Measurements from ENCODE around the gene SLC50A1. TPM values are rescaled to one million over a fixed set of nuclear protein-coding genes. Genes with fewer than 3 reads are reported as not detected.

The SLC50A1 gene
- total RNA-seq, 1 experiment from 2014 or later: 67.6 TPM

GRCh38 chr1:155133799-155134281 lies 1.8 kb upstream of the SLC50A1 start:
- H3K27ac ChIP-seq: peak overlapping the region; percentile 99
- H3K4me3 ChIP-seq: peak overlapping the region; percentile 78; the same call in 1 of the 2 replicates
- TF ChIP-seq EZH2 (IDR thresholded peaks at IDR 0.05; ENCODE audit: low read depth): no peak
- TF ChIP-seq CTCF (conservative IDR thresholded peaks at IDR 0.05): no peak
- H3K4me1 ChIP-seq (replicated peaks; ENCODE audit: insufficient read depth): peaks cover 56% of the 10 kb centered on the region
- H3K9me3 ChIP-seq (ENCODE audit: insufficient read depth, low read depth): no peaks in the 10 kb centered on the region
- H4K20me1 ChIP-seq (ENCODE audit: insufficient read depth): no peaks in the 10 kb centered on the region
- no peak overlapping the region for H2AFZ ChIP-seq
- BruUV-seq (replicated peaks): no TSS peak
- peaks cover 65% of the 10 kb centered on the region for H3F3A ChIP-seq (ENCODE audit: insufficient read depth, low read depth)
- ChIA-PET CTCF (interaction anchor here (0.6 kb wide), 1 partner anchor 10 kb away, joined by 4 read pairs; no protein-coding TSS in a partner anchor), POLR2A (ENCODE audit: unreplicated experiment) (interaction anchor here (0.6 to 1.1 kb wide), 2 partner anchors 21 to 42 kb away, joined by 4 to 15 read pairs; no protein-coding TSS in a partner anchor)
- DNase-seq: no peak
- no peaks in the 10 kb centered on the region for H3K27me3 ChIP-seq (ENCODE audit: insufficient read depth, low read depth)
- intact Hi-C loops (cut with micrococcal nuclease; ENCODE audit: unreplicated experiment): loop anchor here (2.0 kb wide), 1 partner anchor 49 kb away; no protein-coding TSS in a partner anchor
- no peaks in the 10 kb centered on the region for H3K9me2 ChIP-seq (ENCODE audit: insufficient read depth)
- peak overlapping the region; percentile 94 for H3K4me2 ChIP-seq
- H3K36me3 ChIP-seq (ENCODE audit: low read depth): peaks cover 29% of the 10 kb centered on the region
- peaks cover 61% of the 10 kb centered on the region for H3K79me2 ChIP-seq (ENCODE audit: low read depth)

DNA sequence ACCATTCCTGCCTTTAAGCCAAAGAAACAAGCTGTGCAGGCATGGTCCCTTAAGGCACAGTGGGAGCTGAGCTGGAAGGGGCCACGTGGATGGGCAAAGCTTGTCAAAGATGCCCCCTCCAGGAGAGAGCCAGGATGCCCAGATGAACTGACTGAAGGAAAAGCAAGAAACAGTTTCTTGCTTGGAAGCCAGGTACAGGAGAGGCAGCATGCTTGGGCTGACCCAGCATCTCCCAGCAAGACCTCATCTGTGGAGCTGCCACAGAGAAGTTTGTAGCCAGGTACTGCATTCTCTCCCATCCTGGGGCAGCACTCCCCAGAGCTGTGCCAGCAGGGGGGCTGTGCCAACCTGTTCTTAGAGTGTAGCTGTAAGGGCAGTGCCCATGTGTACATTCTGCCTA lies 1.3 kb upstream of the SLC50A1 start:
- Histone ChIP-seq H3K4me1 (replicated peaks; ENCODE audit: insufficient read depth) (peaks cover 60% of the 10 kb centered on the region), H3K4me2 (peak overlapping the region; percentile 94), H3K79me2 (ENCODE audit: low read depth) (peaks cover 60% of the 10 kb centered on the region), H3K27me3 (ENCODE audit: insufficient read depth, low read depth) (no peaks in the 10 kb centered on the region), H3F3A (ENCODE audit: insufficient read depth, low read depth) (peaks cover 61% of the 10 kb centered on the region), H2AFZ (no peak overlapping the region), H4K20me1 (ENCODE audit: insufficient read depth) (no peaks in the 10 kb centered on the region), H3K9me3 (ENCODE audit: insufficient read depth, low read depth) (no peaks in the 10 kb centered on the region), H3K27ac (peak overlapping the region; percentile 99), H3K36me3 (ENCODE audit: low read depth) (peaks cover 29% of the 10 kb centered on the region), H3K4me3 (peak overlapping the region; percentile 78), H3K9me2 (ENCODE audit: insufficient read depth) (no peaks in the 10 kb centered on the region)
- intact Hi-C loops (cut with micrococcal nuclease; ENCODE audit: unreplicated experiment): loop anchor here (2.0 kb wide), 1 partner anchor 50 kb away; no protein-coding TSS in a partner anchor
- ChIA-PET POLR2A (ENCODE audit: unreplicated experiment) (interaction anchor here (0.6 to 1.1 kb wide), 2 partner anchors 22 to 43 kb away, joined by 4 to 15 read pairs; no protein-coding TSS in a partner anchor), CTCF (interaction anchor here (0.6 to 1.1 kb wide), 2 partner anchors 9 kb away, joined by 3 to 4 read pairs; no protein-coding TSS in a partner anchor)
- TF ChIP-seq EZH2 (IDR thresholded peaks at IDR 0.05; ENCODE audit: low read depth): no peak
- no peak for TF ChIP-seq CTCF (conservative IDR thresholded peaks at IDR 0.05)
- no TSS peak for BruUV-seq (replicated peaks)
- DNase-seq: peak in 1 of 2 experiments; percentile 44

- peaks cover 29% of the 10 kb centered on the region for H3K36me3 ChIP-seq (ENCODE audit: low read depth)
- peak overlapping the region; percentile 94 for H3K4me2 ChIP-seq
- peaks cover 66% of the 10 kb centered on the region for H3K79me2 ChIP-seq (ENCODE audit: low read depth)
- H3K27ac ChIP-seq: peak overlapping the region; percentile 99
- H3F3A ChIP-seq (ENCODE audit: insufficient read depth, low read depth): peaks cover 60% of the 10 kb centered on the region
- H3K9me3 ChIP-seq (ENCODE audit: insufficient read depth, low read depth): no peaks in the 10 kb centered on the region
- peaks cover 60% of the 10 kb centered on the region for H3K4me1 ChIP-seq (replicated peaks; ENCODE audit: insufficient read depth)
- peak overlapping the region; percentile 78 for H3K4me3 ChIP-seq
- H4K20me1 ChIP-seq (ENCODE audit: insufficient read depth): no peaks in the 10 kb centered on the region
- H3K9me2 ChIP-seq (ENCODE audit: insufficient read depth): no peaks in the 10 kb centered on the region
- H2AFZ ChIP-seq: no peak overlapping the region
- intact Hi-C loops (cut with micrococcal nuclease; ENCODE audit: unreplicated experiment): loop anchor here (1.0 to 5.0 kb wide), 4 partner anchors 8 to 163 kb away; partner anchors contain the start of genes CKS1B, EFNA1 and SHC1
- TF ChIP-seq CTCF (conservative IDR thresholded peaks at IDR 0.05) (no peak), EZH2 (IDR thresholded peaks at IDR 0.05; ENCODE audit: low read depth) (no peak)
- ChIA-PET CTCF (interaction anchor here (1.1 kb wide), 1 partner anchor 9 kb away, joined by 3 read pairs; no protein-coding TSS in a partner anchor), POLR2A (ENCODE audit: unreplicated experiment) (interaction anchor here (0.6 to 1.1 kb wide), 3 partner anchors 43 to 770 kb away, joined by 3 to 15 read pairs (median 4); no protein-coding TSS in a partner anchor)
- BruUV-seq (replicated peaks): TSS peak; percentile 68
- DNase-seq: peak; percentile 94 to 98
- no peaks in the 10 kb centered on the region for H3K27me3 ChIP-seq (ENCODE audit: insufficient read depth, low read depth)
Observed at GRCh38 chr1:155134880-155135414, 705 bp upstream of the SLC50A1 start.

Measured in PC-9 (cell line).